Endothelial cell of umbilical vein (primary cell): ENCODE measurements around the gene MAPKAP1.

Experiments used
- CTCF ChIP-seq, 2 donors: IDR thresholded peaks; 1 replicate in 1 of 2; 2 replicates in 1 of 2; pipeline ENCODE4 v1.5.1; 2011; ENCODE audit warnings: low read length in 2 of 2, mild to moderate bottlenecking in 2 of 2, moderate library complexity in 2 of 2, control low read depth in 1 of 2, inconsistent platforms in 1 of 2, low read depth in 1 of 2; ENCODE audit not compliant: insufficient read depth in 1 of 2; ENCODE audit errors: extremely low read depth in 1 of 2
- EZH2 ChIP-seq: IDR thresholded peaks from 2 replicates; pipeline ENCODE4 v1.6.1; 2012; ENCODE audit warnings: borderline replicate concordance, low read depth, mild to moderate bottlenecking, moderate library complexity, low read length, inconsistent platforms; ENCODE audit not compliant: severe bottlenecking
- GATA2 ChIP-seq: IDR thresholded peaks from 2 replicates; pipeline ENCODE4 v1.7.0; 2011; ENCODE audit warnings: low read depth, mild to moderate bottlenecking, moderate library complexity, mixed read lengths, low read length; ENCODE audit not compliant: insufficient read length, insufficient read depth
- POLR2A ChIP-seq: IDR thresholded peaks from 2 replicates; pipeline ENCODE4 v1.6.1; 2012; ENCODE audit warnings: low read depth, mild to moderate bottlenecking, control low read depth, low read length
- POLR2AphosphoS5 ChIP-seq: IDR thresholded peaks from 2 replicates; pipeline ENCODE4 v1.6.1; 2012; ENCODE audit warnings: low read depth, mild to moderate bottlenecking, control low read depth, low read length, moderate library complexity; ENCODE audit not compliant: insufficient read depth

- TF ChIP-seq CTCF (IDR thresholded peaks at IDR 0.05; ENCODE audit: extremely low read depth in 1 of 2, insufficient read depth in 1 of 2, low read depth in 1 of 2, low read length in 2 of 2) (no peak), EZH2 (no peak), GATA2 (no peak), POLR2AphosphoS5 (no peak), POLR2A (no peak)
Observed at GRCh38 chr9:125547368-125547767, 159.6 kb downstream of the MAPKAP1 start.
